NCI-H146 (cell line): ENCODE measurements around the gene VPS13C.
"Not testable (repeated sequence)": the region's sequence is repeated elsewhere in the genome, so short reads cannot be mapped to it uniquely, and the experiment has no call there.

Source experiments
- DNase-seq: peaks from one replicate; lab custom pipeline; 2025; lab: John Stamatoyannopoulos, UW

The VPS13C gene

GRCh38 chr15:62035256-62035924 is 24.9 kb downstream of the VPS13C start:
- DNase-seq, result no peak

GRCh38 chr15:62027916-62028315 is 32.3 kb downstream of the VPS13C start:
- DNase-seq, result no peak

GRCh38 chr15:62027263-62027565 is 33.0 kb downstream of the VPS13C start:
- DNase-seq, result no peak

- no peak for DNase-seq
These were observed 33.6 kb downstream of the VPS13C start for GRCh38 chr15:62026487-62027262.

- DNase-seq, result no peak
These were observed 38.2 kb downstream of the VPS13C start for GRCh38 chr15:62021991-62022600.

GRCh38 chr15:62020576-62021160 is 39.6 kb downstream of the VPS13C start:
- DNase-seq, result no peak

GRCh38 chr15:62005354-62005753 is 54.9 kb downstream of the VPS13C start:
- DNase-seq, result not testable (repeated sequence)

- DNase-seq, result no peak
These were observed 62.5 kb downstream of the VPS13C start for GRCh38 chr15:61997786-61998185.

- no peak for DNase-seq
These were observed 64.1 kb downstream of the VPS13C start for GRCh38 chr15:61996056-61996635.

- no peak for DNase-seq
These were observed 66.0 kb downstream of the VPS13C start for GRCh38 chr15:61994216-61994615.

- DNase-seq, result no peak
These were observed 67.7 kb downstream of the VPS13C start for GRCh38 chr15:61992518-61992917.

- DNase-seq, result no peak
These were observed 70.6 kb downstream of the VPS13C start for GRCh38 chr15:61989667-61990066.

- no peak for DNase-seq
These were observed 72.4 kb downstream of the VPS13C start for GRCh38 chr15:61987824-61988223.

- no peak for DNase-seq
These were observed 77.2 kb downstream of the VPS13C start for GRCh38 chr15:61983081-61983480.

- DNase-seq, result no peak
These were observed 82.0 kb downstream of the VPS13C start for GRCh38 chr15:61978225-61978624.

GRCh38 chr15:61974759-61975158 is 85.5 kb downstream of the VPS13C start:
- peak; percentile 70 for DNase-seq

GRCh38 chr15:61974118-61974517 is 86.1 kb downstream of the VPS13C start:
- no peak for DNase-seq

GRCh38 chr15:61951949-61952348 is 108.3 kb downstream of the VPS13C start:
- no peak for DNase-seq

- DNase-seq, result no peak
These were observed 113.5 kb downstream of the VPS13C start for GRCh38 chr15:61946778-61947177.

- no peak for DNase-seq
These were observed 116.3 kb downstream of the VPS13C start for GRCh38 chr15:61943992-61944391.

GRCh38 chr15:61938249-61938648 is 122.0 kb downstream of the VPS13C start:
- no peak for DNase-seq

- no peak for DNase-seq
These were observed 123.6 kb downstream of the VPS13C start for GRCh38 chr15:61936528-61937195.
